Panc1 (cell line): Measurements from ENCODE around the gene XKR7.

Source experiments
- CTCF ChIP-seq: fragments of 450-650 bp; IDR thresholded peaks from 2 replicates; pipeline ENCODE4 v1.5.1; 2017; ENCODE audit warnings: mild to moderate bottlenecking
- POLR2AphosphoS5 ChIP-seq: IDR thresholded peaks from 2 replicates; pipeline ENCODE4 v1.6.1; 2012; ENCODE audit warnings: mild to moderate bottlenecking, low read depth, low read length, moderate library complexity
- SIN3A ChIP-seq: IDR thresholded peaks from 2 replicates; pipeline ENCODE4 v1.6.1; 2012; ENCODE audit warnings: low read depth, mild to moderate bottlenecking, low read length, moderate library complexity, borderline replicate concordance; ENCODE audit not compliant: insufficient read depth

- TF ChIP-seq SIN3A, result no peak
- TF ChIP-seq CTCF, result peak; percentile 100
- peak; percentile 52; the same call in 1 of the 2 replicates for TF ChIP-seq POLR2AphosphoS5
Measured at GRCh38 chr20:32031007-32031958, 63.3 kb downstream of the XKR7 start.
